GM12892 (cell line): ENCODE data around the gene HSH2D.

Experiments
- POLR2A ChIP-seq: IDR thresholded peaks from 2 replicates; pipeline ENCODE4 v1.6.1; 2011; ENCODE audit warnings: low read depth, low read length, control low read depth
- TAF1 ChIP-seq: IDR thresholded peaks from 2 replicates; pipeline ENCODE4 v1.6.1; 2011; ENCODE audit warnings: low read depth, mild to moderate bottlenecking, control low read depth, low read length, borderline replicate concordance

DNA sequence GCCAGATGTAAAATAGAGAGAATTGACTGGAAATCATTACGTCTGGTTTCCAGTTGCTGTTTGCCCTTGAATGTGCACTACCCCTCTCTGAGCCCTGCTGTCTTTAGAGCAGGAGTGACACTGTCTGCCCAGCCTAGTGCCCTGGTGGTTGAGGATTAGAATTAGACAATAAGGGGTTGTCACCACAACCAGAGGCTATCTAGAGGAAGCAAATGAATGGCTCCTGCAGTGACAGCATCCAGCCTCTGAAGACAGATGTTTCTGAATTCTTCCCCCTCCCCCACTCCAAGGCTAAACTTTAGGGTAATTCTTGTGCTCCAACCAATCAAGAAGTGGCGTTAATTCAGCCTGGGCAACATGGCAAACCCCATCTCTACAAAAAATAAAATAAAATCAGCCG, 29.8 kb upstream of the HSH2D start:
- TF ChIP-seq TAF1, result no peak
- TF ChIP-seq POLR2A, result no peak
